Activated CD8-positive, alpha-beta T cell treated with anti-CD3 and anti-CD28 coated beads for 36 hours (primary cell): ENCODE results near the gene COL4A5. TPM values are rescaled to one million over a fixed set of nuclear protein-coding genes. Genes with fewer than 3 reads are reported as not detected.

ENCODE experiments used
- ATAC-seq: fragments of 200-7000 bp; cut with Tn5 transposase; one replicate; pipeline ENCODE4 v1.10.0; 2021; ENCODE audit warnings: mild to moderate bottlenecking, moderate library complexity
- CTCF ChIA-PET: fragments of 350-600 bp; sonication (Branson Sonifier 250); formaldehyde crosslinking; loops from one replicate; lab custom pipeline; 2021; ENCODE audit warnings: antibody characterized with exemption; lab: Charles Lee
- POLR2A ChIA-PET: fragments of 350-600 bp; sonication (Branson Sonifier 250); formaldehyde crosslinking; loops from one replicate; lab custom pipeline; 2021; ENCODE audit warnings: antibody characterized with exemption; lab: Charles Lee
- DNase-seq: peaks from one replicate; pipeline ENCODE4 v3.0.0-alpha.2; 2020
- H3K27ac Mint-ChIP-seq: one replicate; pipeline ENCODE4 v1.8.0; 2021; ENCODE audit warnings: mild to moderate bottlenecking, mixed read lengths
- H3K27me3 Mint-ChIP-seq: one replicate; pipeline ENCODE4 v1.8.0; 2021; ENCODE audit warnings: mixed read lengths
- H3K36me3 Mint-ChIP-seq: one replicate; pipeline ENCODE4 v1.8.0; 2021; ENCODE audit warnings: low read depth, mixed read lengths
- H3K4me1 Mint-ChIP-seq: one replicate; pipeline ENCODE4 v1.8.0; 2021; ENCODE audit warnings: low read depth, mixed read lengths
- H3K4me3 Mint-ChIP-seq: one replicate; pipeline ENCODE4 v1.8.0; 2021; ENCODE audit warnings: mild to moderate bottlenecking, moderate library complexity, mixed read lengths
- H3K9me3 Mint-ChIP-seq: one replicate; pipeline ENCODE4 v1.8.0; 2021; ENCODE audit warnings: mixed read lengths
- intact Hi-C: fragments of 100-400 bp; cut with micrococcal nuclease; formaldehyde crosslinking; loops from one replicate; pipeline ENCODE4 v1.10.0; 2022
- total RNA-seq, 2 experiments: library from RNA; stranded (reverse); gene quantifications; one replicate each; pipeline ENCODE4 v1.2.3, GENCODE V29; 2021
- TF ChIP-seq, protein P1 (sequence below): fragments of 200-600 bp; IDR thresholded peaks from one replicate; pipeline ENCODE4 v1.8.0; 2022; ENCODE audit warnings: antibody characterized with exemption, mild to moderate bottlenecking

COL4A5 gene
- total RNA-seq, 2 experiments from 2014 or later, result not detected

DNA sequence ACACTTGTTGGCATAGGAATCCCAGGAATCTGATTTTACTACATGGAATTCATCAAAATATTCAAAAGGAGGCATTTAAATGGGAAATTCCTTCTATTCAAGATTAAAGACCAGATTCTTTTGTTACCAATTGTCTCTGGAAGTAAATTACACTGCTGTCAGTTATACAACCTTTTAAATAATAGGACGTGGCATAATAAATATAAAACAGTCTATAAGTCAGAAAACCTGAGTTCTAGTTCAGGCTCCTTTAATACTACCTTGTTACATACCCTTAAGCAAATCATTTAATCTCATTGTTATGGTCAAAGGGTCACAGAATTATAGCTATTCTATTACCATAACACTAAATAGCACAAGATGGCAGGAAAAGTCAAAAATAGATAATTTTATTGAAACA, 20.2 kb upstream of the COL4A5 start:
- ChIA-PET POLR2A (no interaction called here), CTCF (no interaction called here)
- no peaks in the 10 kb centered on the region for H3K4me1 Mint-ChIP-seq
- no peaks in the 10 kb centered on the region for H3K9me3 Mint-ChIP-seq
- H3K4me3 Mint-ChIP-seq, result no peak overlapping the region
- ATAC-seq, result no peak
- TF ChIP-seq, protein P1, sequence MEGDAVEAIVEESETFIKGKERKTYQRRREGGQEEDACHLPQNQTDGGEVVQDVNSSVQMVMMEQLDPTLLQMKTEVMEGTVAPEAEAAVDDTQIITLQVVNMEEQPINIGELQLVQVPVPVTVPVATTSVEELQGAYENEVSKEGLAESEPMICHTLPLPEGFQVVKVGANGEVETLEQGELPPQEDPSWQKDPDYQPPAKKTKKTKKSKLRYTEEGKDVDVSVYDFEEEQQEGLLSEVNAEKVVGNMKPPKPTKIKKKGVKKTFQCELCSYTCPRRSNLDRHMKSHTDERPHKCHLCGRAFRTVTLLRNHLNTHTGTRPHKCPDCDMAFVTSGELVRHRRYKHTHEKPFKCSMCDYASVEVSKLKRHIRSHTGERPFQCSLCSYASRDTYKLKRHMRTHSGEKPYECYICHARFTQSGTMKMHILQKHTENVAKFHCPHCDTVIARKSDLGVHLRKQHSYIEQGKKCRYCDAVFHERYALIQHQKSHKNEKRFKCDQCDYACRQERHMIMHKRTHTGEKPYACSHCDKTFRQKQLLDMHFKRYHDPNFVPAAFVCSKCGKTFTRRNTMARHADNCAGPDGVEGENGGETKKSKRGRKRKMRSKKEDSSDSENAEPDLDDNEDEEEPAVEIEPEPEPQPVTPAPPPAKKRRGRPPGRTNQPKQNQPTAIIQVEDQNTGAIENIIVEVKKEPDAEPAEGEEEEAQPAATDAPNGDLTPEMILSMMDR, result no peak
- no peak overlapping the region for H3K27ac Mint-ChIP-seq
- H3K36me3 Mint-ChIP-seq, result no peaks in the 10 kb centered on the region
- no peaks in the 10 kb centered on the region for H3K27me3 Mint-ChIP-seq
- no peak for DNase-seq
- intact Hi-C loops, result no loop called here

DNA sequence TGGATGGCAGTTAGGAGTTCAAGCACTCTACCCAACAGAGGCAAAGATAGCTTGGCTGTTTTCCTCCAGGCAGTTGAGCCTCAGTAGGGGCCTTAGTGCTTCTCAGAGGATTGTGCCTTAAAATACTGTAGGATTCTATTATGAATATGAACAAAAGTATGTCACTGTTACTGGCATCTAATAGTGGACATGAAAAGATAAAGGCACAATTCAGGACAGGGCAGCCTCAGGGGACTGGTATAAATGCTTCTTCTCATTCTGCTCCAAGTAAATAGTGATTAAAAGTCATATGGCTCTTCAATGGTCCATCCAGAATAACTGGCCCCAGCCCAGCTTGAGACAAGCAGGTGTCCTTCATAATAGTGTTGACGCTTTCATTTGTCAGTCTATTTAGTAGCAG, 19.2 kb upstream of the COL4A5 start:
- no peaks in the 10 kb centered on the region for H3K4me1 Mint-ChIP-seq
- ChIA-PET CTCF (no interaction called here), POLR2A (no interaction called here)
- no peak overlapping the region for H3K27ac Mint-ChIP-seq
- no peaks in the 10 kb centered on the region for H3K9me3 Mint-ChIP-seq
- no peaks in the 10 kb centered on the region for H3K27me3 Mint-ChIP-seq
- DNase-seq (no peak), ATAC-seq (no peak)
- H3K36me3 Mint-ChIP-seq, result no peaks in the 10 kb centered on the region
- intact Hi-C loops, result no loop called here
- H3K4me3 Mint-ChIP-seq, result no peak overlapping the region
- TF ChIP-seq, protein P1, result no peak

DNA sequence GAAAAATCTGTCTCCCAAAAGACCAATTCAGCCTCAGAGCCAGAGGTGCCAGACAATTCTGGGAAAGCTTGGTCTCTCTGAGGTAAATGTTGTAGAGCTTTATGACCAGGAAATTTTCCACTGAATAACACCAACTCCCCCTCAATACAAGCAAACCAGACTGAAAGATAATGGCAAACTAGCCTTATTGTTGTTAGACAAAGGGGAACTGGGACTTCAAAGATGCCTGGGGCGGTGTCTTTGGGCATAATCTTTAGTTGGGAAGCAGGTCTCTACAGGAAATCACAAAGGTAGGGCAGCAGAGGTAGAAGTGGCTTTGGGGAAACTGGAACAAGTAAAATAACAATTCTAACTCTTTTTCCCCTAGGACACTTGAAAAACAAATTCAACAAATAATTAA, 13.4 kb upstream of the COL4A5 start:
- TF ChIP-seq, protein P1, result no peak
- no peak overlapping the region for H3K27ac Mint-ChIP-seq

DNA sequence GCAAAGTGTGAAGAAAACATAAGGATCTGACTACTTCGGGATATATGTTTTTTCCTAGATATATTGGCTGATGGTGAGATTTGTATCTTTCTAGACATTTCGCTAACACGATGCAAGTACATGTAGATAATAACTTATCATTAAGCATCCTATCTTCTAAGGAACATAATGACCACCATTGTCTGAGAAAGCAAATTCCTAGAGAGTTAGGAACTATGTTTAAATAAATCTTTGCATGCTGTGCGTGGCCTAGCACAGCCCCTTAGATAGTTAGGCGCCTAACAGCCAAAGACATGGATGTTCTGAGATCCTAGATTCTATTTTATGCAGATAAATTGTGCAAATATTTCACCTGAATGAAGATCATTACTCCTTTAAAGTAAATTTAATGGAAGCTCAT, 4.4 kb upstream of the COL4A5 start:
- ATAC-seq (no peak), DNase-seq (no peak)
- Mint-ChIP-seq H3K27me3 (peaks cover 22% of the 10 kb centered on the region), H3K36me3 (no peaks in the 10 kb centered on the region), H3K4me1 (peaks cover 4% of the 10 kb centered on the region), H3K27ac (no peak overlapping the region), H3K4me3 (no peak overlapping the region), H3K9me3 (no peaks in the 10 kb centered on the region)
- CTCF ChIA-PET, result no interaction called here
- intact Hi-C loops, result no loop called here
- POLR2A ChIA-PET, result no interaction called here
- TF ChIP-seq, protein P1, result no peak

More for the DNA sequence above, 13.4 kb upstream of the COL4A5 start:
- H3K9me3 Mint-ChIP-seq, result no peaks in the 10 kb centered on the region
- intact Hi-C loops, result no loop called here
- ATAC-seq, result no peak
- no peaks in the 10 kb centered on the region for H3K4me1 Mint-ChIP-seq
- ChIA-PET POLR2A (no interaction called here), CTCF (no interaction called here)
- no peaks in the 10 kb centered on the region for H3K36me3 Mint-ChIP-seq
- H3K27me3 Mint-ChIP-seq, result no peaks in the 10 kb centered on the region
- no peak overlapping the region for H3K4me3 Mint-ChIP-seq
- no peak for DNase-seq

DNA sequence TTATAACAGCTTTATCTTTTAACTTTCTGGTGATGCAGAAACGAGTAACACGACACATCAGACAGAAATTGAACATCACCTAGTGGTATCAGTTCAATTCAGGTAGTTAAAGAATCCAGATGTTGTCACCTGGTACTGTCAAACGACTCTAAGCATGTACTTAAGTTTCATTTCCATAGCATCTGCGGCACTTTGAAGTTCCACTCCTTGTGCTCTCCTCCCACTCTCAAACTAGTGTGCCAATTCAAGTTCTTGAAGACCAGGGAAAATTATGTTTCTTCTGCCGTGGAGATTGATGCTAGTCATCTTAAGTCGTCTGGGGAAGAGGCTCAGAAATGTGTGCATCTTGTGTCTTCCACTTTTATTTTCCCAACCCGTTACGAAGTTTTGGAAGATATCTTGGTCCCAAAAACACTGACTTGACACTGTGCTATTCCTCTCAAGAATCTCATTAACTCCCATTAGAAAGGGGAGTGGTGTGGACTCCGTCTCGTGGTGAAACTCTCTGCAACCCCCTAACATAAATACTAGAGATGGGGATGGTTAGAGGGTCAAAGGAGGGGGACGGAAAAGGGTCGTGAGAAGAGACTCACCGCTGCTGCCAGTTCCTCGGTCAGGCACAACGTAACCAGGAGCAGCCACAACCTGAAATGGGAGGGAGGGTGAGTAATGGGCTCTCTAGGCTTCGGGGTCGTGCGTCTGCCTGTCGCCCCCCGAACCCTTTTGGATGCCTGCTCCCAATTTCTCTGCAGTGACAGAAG, 2.1 kb upstream of the COL4A5 start:
- ChIA-PET CTCF (no interaction called here), POLR2A (no interaction called here)
- ATAC-seq, result no peak
- Mint-ChIP-seq H3K36me3 (no peaks in the 10 kb centered on the region), H3K27me3 (peaks cover 28% of the 10 kb centered on the region), H3K27ac (no peak overlapping the region), H3K4me3 (no peak overlapping the region), H3K9me3 (no peaks in the 10 kb centered on the region), H3K4me1 (peaks cover 6% of the 10 kb centered on the region)
- DNase-seq, result no peak
- TF ChIP-seq, protein P1, result no peak
- intact Hi-C loops, result no loop called here
